Gastroesophageal sphincter (tissue), 4 donors: ENCODE data around the gene ZNF593. TPM values are rescaled to one million over a fixed set of nuclear protein-coding genes. Genes with fewer than 3 reads are reported as not detected.

ENCODE experiments used
- ATAC-seq: fragments of 150-250 bp; one replicate; pipeline ENCODE4 v1.9.1; 2016; ENCODE audit warnings: mild to moderate bottlenecking, moderate library complexity
- H3K27ac ChIP-seq, 4 donors: fragments of 200-600 bp; sonication (generic) in 3 of 4; 1 replicate in 3 of 4; 2 replicates in 1 of 4; pipeline ENCODE4 v1.5.1; 2016 to 2019
- H3K27me3 ChIP-seq: fragments of 200-600 bp; sonication (generic); one replicate; pipeline ENCODE4 v1.5.1; 2019
- H3K36me3 ChIP-seq, 2 donors: fragments of 200-600 bp; sonication (generic); one replicate each; pipeline ENCODE4 v1.5.1; 2019; ENCODE audit warnings: control low read depth in 1 of 2
- H3K4me1 ChIP-seq, 3 donors: fragments of 200-600 bp; sonication (generic); 1 replicate in 2 of 3; 2 replicates in 1 of 3; pipeline ENCODE4 v1.5.1; 2016 to 2019; ENCODE audit warnings: control low read depth in 2 of 3
- H3K4me3 ChIP-seq, 2 donors: fragments of 200-600 bp; sonication (generic); one replicate each; pipeline ENCODE4 v1.5.1; 2019; ENCODE audit warnings: mild to moderate bottlenecking in 1 of 2, moderate library complexity in 1 of 2
- H3K9me3 ChIP-seq, 3 donors: fragments of 200-600 bp; sonication (generic); one replicate each; pipeline ENCODE4 v1.5.1; 2017 to 2019; ENCODE audit warnings: control low read depth in 2 of 3
- EP300 ChIP-seq: sonication (generic); formaldehyde crosslinking; IDR thresholded peaks from one replicate; pipeline ENCODE4 v1.6.1; 2017; ENCODE audit warnings: antibody characterized with exemption, mild to moderate bottlenecking
- POLR2A ChIP-seq, 2 donors: fragments of 450-650 bp; IDR thresholded peaks; one replicate each; pipeline ENCODE4 v1.6.1; 2017; ENCODE audit warnings: antibody characterized with exemption in 2 of 2, mild to moderate bottlenecking in 2 of 2, moderate library complexity in 1 of 2
- POLR2AphosphoS5 ChIP-seq: sonication (generic); formaldehyde crosslinking; IDR thresholded peaks from one replicate; pipeline ENCODE4 v1.6.1; 2017; ENCODE audit warnings: antibody characterized with exemption
- WGBS, 2 donors: methylation state at CpG; one replicate each; pipeline ENCODE4 v1.1.5; 2018; ENCODE audit warnings: low coverage in 1 of 2; 5-methylcytosine and 5-hydroxymethylcytosine counted together
- total RNA-seq, 4 donors: library from RNA; depleted of rRNA; stranded (reverse); fragments of >200 nt; gene quantifications; one replicate each; pipeline ENCODE4 v1.1.0, GENCODE V29; 2016
- TF ChIP-seq, protein P1 (sequence below), 4 experiments: fragments of 200-600 bp in 2 of 4; fragments of 450-650 bp in 2 of 4; sonication (generic) in 1 of 4; IDR thresholded peaks; one replicate each; pipeline ENCODE4 v1.5.1; 2017 to 2019; ENCODE audit warnings: antibody characterized with exemption in 4 of 4, mild to moderate bottlenecking in 2 of 4, moderate library complexity in 2 of 4

Gene ZNF593
- total RNA-seq, 4 donors from 2014 or later, result 5.0 to 22.8 (median 16.6) TPM

DNA sequence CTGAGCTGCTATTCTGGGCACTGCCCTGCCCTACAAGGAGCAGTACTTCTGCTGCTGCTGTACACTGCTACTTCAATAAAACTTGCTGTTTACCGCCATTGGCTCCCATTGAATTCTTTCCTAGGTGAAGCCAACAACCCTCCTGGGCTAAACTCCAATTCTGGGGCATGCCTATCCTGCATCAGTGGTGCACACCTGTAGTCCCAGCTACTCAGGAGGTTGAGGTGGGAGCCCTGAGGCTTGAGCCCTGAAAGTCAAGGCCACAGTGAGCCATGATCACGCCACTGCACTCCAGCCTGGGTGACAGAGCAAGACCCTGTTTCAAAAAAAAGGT lies 36.9 kb upstream of the ZNF593 start:
- TF ChIP-seq POLR2AphosphoS5 (no peak), POLR2A (IDR thresholded peaks at IDR 0.05) (no peak), EP300 (no peak)
- TF ChIP-seq, protein P1, sequence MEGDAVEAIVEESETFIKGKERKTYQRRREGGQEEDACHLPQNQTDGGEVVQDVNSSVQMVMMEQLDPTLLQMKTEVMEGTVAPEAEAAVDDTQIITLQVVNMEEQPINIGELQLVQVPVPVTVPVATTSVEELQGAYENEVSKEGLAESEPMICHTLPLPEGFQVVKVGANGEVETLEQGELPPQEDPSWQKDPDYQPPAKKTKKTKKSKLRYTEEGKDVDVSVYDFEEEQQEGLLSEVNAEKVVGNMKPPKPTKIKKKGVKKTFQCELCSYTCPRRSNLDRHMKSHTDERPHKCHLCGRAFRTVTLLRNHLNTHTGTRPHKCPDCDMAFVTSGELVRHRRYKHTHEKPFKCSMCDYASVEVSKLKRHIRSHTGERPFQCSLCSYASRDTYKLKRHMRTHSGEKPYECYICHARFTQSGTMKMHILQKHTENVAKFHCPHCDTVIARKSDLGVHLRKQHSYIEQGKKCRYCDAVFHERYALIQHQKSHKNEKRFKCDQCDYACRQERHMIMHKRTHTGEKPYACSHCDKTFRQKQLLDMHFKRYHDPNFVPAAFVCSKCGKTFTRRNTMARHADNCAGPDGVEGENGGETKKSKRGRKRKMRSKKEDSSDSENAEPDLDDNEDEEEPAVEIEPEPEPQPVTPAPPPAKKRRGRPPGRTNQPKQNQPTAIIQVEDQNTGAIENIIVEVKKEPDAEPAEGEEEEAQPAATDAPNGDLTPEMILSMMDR (IDR thresholded peaks at IDR 0.05), result no peak
- Histone ChIP-seq H3K4me3 (no peak overlapping the region), H3K27ac (no peak overlapping the region), H3K27me3 (no peaks in the 10 kb centered on the region), H3K4me1 (no peaks in the 10 kb centered on the region), H3K9me3 (no peaks in the 10 kb centered on the region), H3K36me3 (no peaks in the 10 kb centered on the region)
- ATAC-seq, result no peak
- WGBS, 2 donors, result no CpG with 5 or more reads among the region's 2 CpGs

DNA sequence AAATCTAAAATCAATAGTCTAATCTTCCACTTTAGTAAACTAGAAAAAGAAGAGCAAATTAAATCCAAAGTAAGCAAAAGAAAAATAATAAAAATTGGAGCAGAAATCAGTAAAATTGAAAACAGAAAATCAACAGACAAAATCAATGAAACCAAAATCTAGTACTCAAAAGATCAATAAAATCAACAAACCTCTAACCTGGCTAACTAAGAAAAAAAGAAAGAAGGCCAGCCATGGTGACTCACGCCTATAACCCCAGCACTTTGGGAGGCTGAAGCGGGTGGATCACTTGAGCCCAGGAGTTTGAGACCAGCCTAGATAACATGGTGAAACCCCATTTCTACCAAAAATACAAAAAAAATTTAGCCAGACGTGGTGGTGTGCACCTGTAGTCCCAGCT lies 35.2 kb upstream of the ZNF593 start:
- Histone ChIP-seq H3K27ac (no peak overlapping the region), H3K9me3 (no peaks in the 10 kb centered on the region), H3K27me3 (no peaks in the 10 kb centered on the region), H3K4me1 (no peaks in the 10 kb centered on the region), H3K36me3 (no peaks in the 10 kb centered on the region), H3K4me3 (no peak overlapping the region)
- TF ChIP-seq POLR2AphosphoS5, result no peak
- no peak for ATAC-seq
- WGBS, 2 donors, result 100% methylated on average over 1 to 3 of the region's 3 CpGs

DNA sequence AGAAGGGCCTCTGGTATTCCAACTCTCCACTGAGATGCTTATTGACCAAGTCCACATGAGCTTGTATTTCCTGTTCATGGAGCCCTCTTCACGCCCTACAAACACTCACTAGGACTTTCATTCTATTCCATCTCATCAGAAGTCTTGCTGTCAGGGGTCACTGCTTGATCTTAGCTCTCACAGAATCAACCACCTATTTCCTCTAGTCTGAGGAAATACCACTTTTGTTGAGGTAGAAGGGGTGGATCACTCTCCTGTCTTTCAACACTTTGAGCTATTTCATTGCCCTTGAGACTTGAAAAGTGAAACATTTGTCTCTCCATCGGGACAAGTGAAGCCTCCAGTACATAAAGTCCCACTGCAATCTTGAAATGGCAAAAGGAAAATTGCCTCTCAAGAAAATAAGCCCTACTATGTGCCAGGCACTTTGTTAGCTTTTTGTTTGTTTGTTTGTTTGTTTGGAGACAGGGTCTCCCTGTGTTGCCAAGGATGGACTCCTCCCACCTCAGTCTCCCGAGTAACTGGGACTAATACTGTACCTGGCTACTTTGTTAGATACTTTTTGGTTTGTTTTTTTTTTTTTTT lies 30.6 kb upstream of the ZNF593 start:
- H3K4me3 ChIP-seq, result no peak overlapping the region
- no peaks in the 10 kb centered on the region for H3K27me3 ChIP-seq
- no peaks in the 10 kb centered on the region for H3K36me3 ChIP-seq
- ATAC-seq, result no peak
- TF ChIP-seq, protein P1 (IDR thresholded peaks at IDR 0.05), result no peak
- no peak for TF ChIP-seq POLR2A (IDR thresholded peaks at IDR 0.05)
- TF ChIP-seq EP300, result no peak
- no peak for TF ChIP-seq POLR2AphosphoS5
- no peaks in the 10 kb centered on the region for H3K9me3 ChIP-seq
- H3K4me1 ChIP-seq, result no peaks in the 10 kb centered on the region
- H3K27ac ChIP-seq, result no peak overlapping the region
- WGBS, 2 donors, result 51 to 70% methylated on average over 3 of the region's 3 CpGs

DNA sequence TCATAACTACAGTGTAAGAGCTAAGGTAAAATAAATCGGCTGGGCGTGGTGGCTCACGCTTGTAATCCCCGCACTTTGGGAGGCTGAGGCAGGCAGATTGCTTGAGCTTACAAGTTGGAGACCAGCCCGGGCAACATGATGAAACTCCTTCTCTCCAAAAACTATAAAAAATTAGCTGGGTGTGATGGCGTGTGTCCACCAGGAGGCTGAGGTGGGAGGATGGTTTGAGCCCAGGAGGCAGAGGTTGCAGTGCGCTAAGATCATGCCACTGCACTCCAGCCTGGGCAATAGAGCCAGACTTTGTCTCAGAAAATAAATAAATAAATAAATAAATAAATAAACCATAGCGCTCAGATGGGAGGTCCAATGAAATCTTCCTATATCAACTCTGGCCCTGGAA lies 27.5 kb upstream of the ZNF593 start:
- no peak for TF ChIP-seq POLR2AphosphoS5
- TF ChIP-seq, protein P1 (IDR thresholded peaks at IDR 0.05), result no peak
- no peak for TF ChIP-seq POLR2A (IDR thresholded peaks at IDR 0.05)
- TF ChIP-seq EP300, result no peak
- Histone ChIP-seq H3K36me3 (no peaks in the 10 kb centered on the region), H3K27ac (no peak overlapping the region), H3K4me1 (peaks cover 0 to 8% (median 0%) of the 10 kb centered on the region in 3 donors), H3K9me3 (no peaks in the 10 kb centered on the region), H3K27me3 (peaks cover 14% of the 10 kb centered on the region), H3K4me3 (no peak overlapping the region)
- WGBS, 2 donors, result 67 to 74% methylated on average over 3 of the region's 8 CpGs
- ATAC-seq, result no peak

DNA sequence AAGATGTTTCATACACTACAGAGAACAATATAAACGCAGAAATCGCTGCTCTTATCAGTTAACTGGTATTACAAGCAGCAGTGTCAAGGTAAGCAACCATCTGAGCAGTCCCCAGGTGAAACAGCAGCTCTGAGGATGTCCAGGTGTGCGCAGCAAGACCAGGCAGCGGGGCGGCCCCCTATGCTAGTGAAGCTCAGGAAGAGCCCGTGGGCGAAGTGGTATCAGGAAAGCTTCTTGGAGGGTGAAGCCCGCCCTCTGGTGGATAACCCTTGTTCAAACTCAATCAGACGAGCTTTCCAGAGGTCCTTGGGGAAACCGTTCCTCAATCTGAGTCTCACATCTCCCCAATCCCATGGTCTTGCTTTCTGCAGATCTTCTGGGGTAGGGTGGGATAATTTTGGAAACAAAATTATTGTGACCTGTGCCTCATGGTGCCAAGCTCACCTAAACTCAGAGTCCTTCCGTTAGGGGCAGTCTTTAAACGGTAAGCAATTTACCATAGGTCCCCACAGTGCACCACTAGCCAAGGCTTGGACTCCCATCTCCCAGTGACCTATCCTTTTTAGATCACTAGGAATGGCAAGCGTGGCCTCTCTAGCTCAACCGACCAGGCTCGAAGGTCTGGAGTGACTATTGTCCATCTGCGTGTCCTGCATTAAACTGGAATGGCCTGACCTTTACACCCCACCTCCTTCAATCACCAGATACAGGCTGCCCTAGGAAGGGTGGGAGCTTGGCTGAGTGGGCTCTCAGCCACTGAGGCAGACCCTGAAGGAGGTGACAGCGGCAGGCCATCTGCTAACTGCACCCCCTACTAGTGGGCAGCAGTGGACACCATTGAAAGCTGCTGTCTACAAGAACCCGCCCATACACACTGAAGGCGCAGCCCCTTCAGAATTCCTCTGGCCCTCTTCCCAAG lies 24.4 kb upstream of the ZNF593 start:
- TF ChIP-seq POLR2AphosphoS5 (no peak), POLR2A (IDR thresholded peaks at IDR 0.05) (no peak), EP300 (no peak)
- TF ChIP-seq, protein P1 (IDR thresholded peaks at IDR 0.05), result peak; percentile 60 to 81 (median 80)
- Histone ChIP-seq H3K36me3 (no peaks in the 10 kb centered on the region), H3K9me3 (no peaks in the 10 kb centered on the region), H3K27ac (no peak overlapping the region), H3K4me3 (no peak overlapping the region), H3K4me1 (peaks cover 0 to 8% (median 0%) of the 10 kb centered on the region in 3 donors), H3K27me3 (peaks cover 25% of the 10 kb centered on the region)
- WGBS, 2 donors, result 7 to 14% methylated on average over 5 to 14 of the region's 19 CpGs
- peak; percentile 87 for ATAC-seq
